ACC112 (cell line): Measurements from ENCODE around the gene MTHFD2L.

Experiments
- H2AFZ ChIP-seq: fragments of 200-600 bp; sonication (generic); one replicate; pipeline ENCODE4 v1.6.0; 2017; ENCODE audit warnings: antibody characterized with exemption, low read length; ENCODE audit not compliant: unreplicated experiment
- H3K27ac ChIP-seq: fragments of 200-600 bp; sonication (generic); 2 replicates; pipeline ENCODE4 v1.5.1; 2014; ENCODE audit warnings: low read depth, mild to moderate bottlenecking, antibody characterized with exemption, low read length, moderate library complexity
- H3K27me3 ChIP-seq: fragments of 200-600 bp; sonication (generic); 2 replicates; pipeline ENCODE4 v1.6.1; 2014; ENCODE audit warnings: mild to moderate bottlenecking, antibody characterized with exemption, low read length, moderate library complexity, mixed read lengths; ENCODE audit not compliant: insufficient read depth
- H3K36me3 ChIP-seq: fragments of 200-600 bp; sonication (generic); 2 replicates; pipeline ENCODE4 v1.6.1; 2016; ENCODE audit warnings: mild to moderate bottlenecking, antibody characterized with exemption, low read length, moderate library complexity, mixed read lengths; ENCODE audit not compliant: insufficient read depth
- H3K4me1 ChIP-seq: fragments of 200-600 bp; sonication (generic); one replicate; pipeline ENCODE4 v1.6.1; 2016; ENCODE audit warnings: low read length, mixed read lengths; ENCODE audit not compliant: insufficient read depth, unreplicated experiment, control insufficient read depth
- H3K4me3 ChIP-seq: fragments of 200-600 bp; sonication (generic); 2 replicates; pipeline ENCODE4 v1.5.1; 2014; ENCODE audit warnings: mild to moderate bottlenecking, low read depth, low read length
- H3K79me2 ChIP-seq: fragments of 200-600 bp; sonication (generic); one replicate; pipeline ENCODE4 v1.6.0; 2016; ENCODE audit warnings: low read length; ENCODE audit not compliant: control insufficient read depth, unreplicated experiment, insufficient read depth

MTHFD2L gene

DNA sequence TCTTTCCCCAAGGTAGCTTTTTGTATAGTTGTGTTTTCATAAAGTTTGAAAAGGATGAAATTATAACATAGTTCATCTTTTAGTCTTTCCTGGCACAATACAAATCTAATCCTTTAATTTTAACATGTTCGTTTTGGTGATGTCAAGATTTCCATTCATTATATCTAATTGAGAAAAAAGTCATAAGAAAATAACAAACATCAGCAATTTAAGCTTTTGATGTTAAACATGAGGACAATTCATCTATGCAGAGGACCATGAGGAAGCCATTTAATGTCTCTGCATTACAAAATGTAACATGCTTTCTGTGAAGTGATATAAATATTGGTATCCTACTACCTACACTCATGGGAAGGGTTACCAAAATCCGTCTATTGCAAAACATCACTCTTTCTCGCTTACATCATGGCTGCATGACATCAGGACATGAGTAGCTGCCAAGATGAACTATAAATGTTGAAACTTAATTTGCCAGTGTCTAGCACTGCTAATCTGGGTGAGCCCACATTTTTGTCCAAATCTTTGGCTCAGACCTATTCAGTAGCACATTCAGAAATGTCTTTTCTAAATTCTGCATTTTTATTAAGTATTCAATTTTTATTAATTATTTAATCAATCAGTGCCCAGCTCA lies 159.8 kb downstream of the MTHFD2L start:
- H3K4me3 ChIP-seq: no peak overlapping the region
- H3K79me2 ChIP-seq: no peaks in the 10 kb centered on the region
- no peak overlapping the region for H3K27ac ChIP-seq
- H3K27me3 ChIP-seq: no peaks in the 10 kb centered on the region
- H2AFZ ChIP-seq: no peak overlapping the region
- H3K36me3 ChIP-seq: no peaks in the 10 kb centered on the region
- peaks cover 7% of the 10 kb centered on the region for H3K4me1 ChIP-seq

- H2AFZ ChIP-seq: no peak overlapping the region
- no peaks in the 10 kb centered on the region for H3K36me3 ChIP-seq
- no peak overlapping the region for H3K27ac ChIP-seq
- H3K27me3 ChIP-seq: no peaks in the 10 kb centered on the region
- H3K4me3 ChIP-seq: no peak overlapping the region
- no peaks in the 10 kb centered on the region for H3K79me2 ChIP-seq
- peaks cover 7% of the 10 kb centered on the region for H3K4me1 ChIP-seq
Measured at GRCh38 chr4:74318276-74318675, 160.4 kb downstream of the MTHFD2L start.

- Histone ChIP-seq H3K4me1 (peaks cover 7% of the 10 kb centered on the region), H3K36me3 (no peaks in the 10 kb centered on the region), H3K79me2 (no peaks in the 10 kb centered on the region), H3K27me3 (no peaks in the 10 kb centered on the region), H3K27ac (no peak overlapping the region), H2AFZ (no peak overlapping the region), H3K4me3 (no peak overlapping the region)
Measured at GRCh38 chr4:74319470-74319869, 161.6 kb downstream of the MTHFD2L start.

- no peaks in the 10 kb centered on the region for H3K36me3 ChIP-seq
- no peaks in the 10 kb centered on the region for H3K79me2 ChIP-seq
- peak overlapping the region; percentile 33; the same call in 1 of the 2 replicates for H3K4me3 ChIP-seq
- H3K27ac ChIP-seq: no peak overlapping the region
- H3K4me1 ChIP-seq: peaks cover 7% of the 10 kb centered on the region
- no peaks in the 10 kb centered on the region for H3K27me3 ChIP-seq
- H2AFZ ChIP-seq: peak overlapping the region; percentile 26
Measured at GRCh38 chr4:74320559-74321118, 162.7 kb downstream of the MTHFD2L start.

GRCh38 chr4:74322301-74322700 lies 164.4 kb downstream of the MTHFD2L start:
- no peak overlapping the region for H2AFZ ChIP-seq
- no peaks in the 10 kb centered on the region for H3K27me3 ChIP-seq
- H3K4me1 ChIP-seq: peaks cover 7% of the 10 kb centered on the region
- H3K79me2 ChIP-seq: no peaks in the 10 kb centered on the region
- no peak overlapping the region for H3K4me3 ChIP-seq
- no peak overlapping the region for H3K27ac ChIP-seq
- no peaks in the 10 kb centered on the region for H3K36me3 ChIP-seq

- Histone ChIP-seq H3K27me3 (no peaks in the 10 kb centered on the region), H2AFZ (no peak overlapping the region), H3K27ac (no peak overlapping the region), H3K4me1 (peaks cover 11% of the 10 kb centered on the region), H3K4me3 (no peak overlapping the region), H3K36me3 (no peaks in the 10 kb centered on the region), H3K79me2 (no peaks in the 10 kb centered on the region)
Measured at GRCh38 chr4:74323663-74324062, 165.7 kb downstream of the MTHFD2L start.

GRCh38 chr4:74324262-74324661 lies 166.3 kb downstream of the MTHFD2L start:
- no peaks in the 10 kb centered on the region for H3K27me3 ChIP-seq
- no peaks in the 10 kb centered on the region for H3K36me3 ChIP-seq
- peaks cover 11% of the 10 kb centered on the region for H3K4me1 ChIP-seq
- no peak overlapping the region for H3K4me3 ChIP-seq
- no peak overlapping the region for H2AFZ ChIP-seq
- no peaks in the 10 kb centered on the region for H3K79me2 ChIP-seq
- H3K27ac ChIP-seq: no peak overlapping the region

DNA sequence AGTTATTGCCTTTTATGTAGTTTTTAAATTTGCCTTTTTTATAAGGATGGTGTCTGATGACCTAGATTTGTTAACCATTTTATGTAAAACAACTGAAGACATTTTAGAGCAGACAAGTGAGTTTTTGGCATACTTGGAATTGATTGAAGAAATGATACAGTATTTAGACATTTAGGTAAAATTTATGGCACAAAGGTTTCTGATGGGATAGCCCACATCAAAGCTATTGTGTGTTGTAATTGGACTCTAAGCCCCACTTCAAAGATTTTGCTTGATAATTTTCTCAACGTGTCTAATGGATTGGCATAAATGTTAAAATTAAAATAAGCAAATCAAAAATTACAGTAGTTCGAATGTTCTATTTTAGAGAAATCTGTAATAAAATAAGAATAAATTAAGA lies 168.0 kb downstream of the MTHFD2L start:
- Histone ChIP-seq H3K27me3 (no peaks in the 10 kb centered on the region), H2AFZ (no peak overlapping the region), H3K4me3 (no peak overlapping the region), H3K4me1 (peaks cover 5% of the 10 kb centered on the region), H3K27ac (no peak overlapping the region), H3K36me3 (no peaks in the 10 kb centered on the region), H3K79me2 (no peaks in the 10 kb centered on the region)

- H3K4me1 ChIP-seq: peaks cover 5% of the 10 kb centered on the region
- peak overlapping the region; percentile 36 for H3K27ac ChIP-seq
- H3K4me3 ChIP-seq: peak overlapping the region; percentile 6; the same call in 1 of the 2 replicates
- H3K79me2 ChIP-seq: no peaks in the 10 kb centered on the region
- H2AFZ ChIP-seq: peak overlapping the region; percentile 53
- no peaks in the 10 kb centered on the region for H3K36me3 ChIP-seq
- no peaks in the 10 kb centered on the region for H3K27me3 ChIP-seq
Measured at GRCh38 chr4:74327762-74328161, 169.8 kb downstream of the MTHFD2L start.

DNA sequence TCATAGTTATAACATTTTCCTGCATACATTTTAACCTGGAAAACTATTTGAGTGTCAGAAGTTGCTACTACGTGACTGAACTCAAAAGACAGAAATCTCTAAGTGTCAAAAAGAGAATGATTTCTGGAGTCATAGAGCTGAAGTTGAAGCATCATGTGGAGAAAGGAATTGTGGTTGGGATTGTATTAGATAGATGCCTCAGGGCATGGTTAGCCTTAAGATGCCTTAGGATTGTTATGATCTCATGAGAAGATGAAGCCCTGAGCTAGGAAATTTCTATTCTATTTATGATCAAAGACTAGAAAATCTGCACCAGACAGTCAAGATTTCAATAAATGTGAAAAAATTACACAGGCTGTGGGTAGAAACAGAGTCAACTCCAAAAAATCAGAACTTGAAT lies 170.6 kb downstream of the MTHFD2L start:
- Histone ChIP-seq H3K4me3 (no peak overlapping the region), H3K27ac (no peak overlapping the region), H3K36me3 (no peaks in the 10 kb centered on the region), H3K4me1 (peaks cover 5% of the 10 kb centered on the region), H2AFZ (no peak overlapping the region), H3K27me3 (no peaks in the 10 kb centered on the region), H3K79me2 (no peaks in the 10 kb centered on the region)

- Histone ChIP-seq H3K79me2 (no peaks in the 10 kb centered on the region), H3K4me3 (no peak overlapping the region), H3K36me3 (no peaks in the 10 kb centered on the region), H2AFZ (no peak overlapping the region), H3K27me3 (no peaks in the 10 kb centered on the region), H3K27ac (no peak overlapping the region), H3K4me1 (peaks cover 5% of the 10 kb centered on the region)
Measured at GRCh38 chr4:74329307-74329706, 171.4 kb downstream of the MTHFD2L start.
